ENCODE measurements around the gene OR8D1. TPM values are rescaled to one million over a fixed set of nuclear protein-coding genes. Genes with fewer than 3 reads are reported as not detected.

Gene OR8D1
- total and polyA plus RNA-seq, 2 of the 8 experiments (the other 6 are each of a cell fraction or from before 2014, with no cell fraction given) = not detected

GRCh38 chr11:124276081-124276480 lies 37.7 kb downstream of the OR8D1 start:
- no peaks in the 10 kb centered on the region for H3K23me2 ChIP-seq (ENCODE audit: low read depth, low read length)
- H3K56ac ChIP-seq (replicated peaks; ENCODE audit: insufficient read length, low read depth, low read length) = no peak overlapping the region
- H3K4me2 ChIP-seq (ENCODE audit: insufficient read depth in 1 of 2, low read depth in 2 of 2, low read length in 2 of 2) = no peak overlapping the region
- H2AFZ ChIP-seq (ENCODE audit: low read length) = no peak overlapping the region
- ChIA-PET POLR2A (ENCODE audit: partially characterized antibody) (no interaction called here), CTCF (ENCODE audit: partially characterized antibody) (interaction anchor here (0.6 to 1.4 kb wide), 4 partner anchors 50 to 204 kb away, joined by 3 to 4 read pairs (median 4); no protein-coding TSS in a partner anchor)
- no peaks in the 10 kb centered on the region for H3K79me2 ChIP-seq (ENCODE audit: control insufficient read depth in 1 of 2, insufficient read depth in 2 of 2, low read length in 2 of 2)
- no peak for FAIRE-seq
- no peaks in the 10 kb centered on the region for H3K79me1 ChIP-seq (ENCODE audit: low read depth, low read length)
- H3K9ac ChIP-seq (replicated peaks in 1 of 4; ENCODE audit: extremely low read depth in 1 of 4, low read depth in 3 of 4, low read length in 3 of 4) = no peak overlapping the region
- no peak overlapping the region for H3K4ac ChIP-seq (replicated peaks; ENCODE audit: insufficient read length, low read depth, low read length)
- H3K4me3 ChIP-seq (ENCODE audit: extremely low read depth in 1 of 4, insufficient read depth in 2 of 4, low read depth in 3 of 4, low read length in 4 of 4) = no peak overlapping the region
- no peaks in the 10 kb centered on the region for H3K9me3 ChIP-seq (ENCODE audit: insufficient read depth in 2 of 2, low read depth in 1 of 2, low read length in 1 of 2)
- no peak overlapping the region for H2BK12ac ChIP-seq (ENCODE audit: low read depth, low read length)
- H3K27me3 ChIP-seq (replicated peaks in 1 of 4; ENCODE audit: control insufficient read depth in 3 of 4, extremely low read depth in 1 of 4, insufficient read depth in 3 of 4, low read length in 3 of 4) = no peaks in the 10 kb centered on the region
- H4K5ac ChIP-seq (ENCODE audit: insufficient read length, low read depth, low read length) = no peak overlapping the region
- H2BK5ac ChIP-seq (ENCODE audit: low read depth, low read length) = no peak overlapping the region
- no peak overlapping the region for H3K23ac ChIP-seq (ENCODE audit: insufficient read length)
- H4K8ac ChIP-seq (ENCODE audit: extremely low read depth, insufficient read depth, low read length) = no peak overlapping the region
- H3K4me1 ChIP-seq (replicated peaks in 1 of 4; ENCODE audit: control insufficient read depth in 3 of 4, insufficient read depth in 4 of 4, low read length in 3 of 4) = peaks cover 0 to 3% (median 0%) of the 10 kb centered on the region in 4 experiments; a peak in 1 of 7 replicates
- no peak overlapping the region for H2BK120ac ChIP-seq (replicated peaks; ENCODE audit: low read depth, low read length)
- H3K14ac ChIP-seq (ENCODE audit: insufficient read length) = no peak overlapping the region
- H2AK5ac ChIP-seq (ENCODE audit: low read depth, low read length) = no peak overlapping the region
- no peak for DNase-seq (ENCODE audit: low read depth in 1 of 2, low spot score in 2 of 2)
- H3K18ac ChIP-seq (ENCODE audit: extremely low read depth, low read length) = no peak overlapping the region
- no peak overlapping the region for H2BK15ac ChIP-seq (ENCODE audit: low read length)
- no peak overlapping the region for H2BK20ac ChIP-seq (ENCODE audit: low read length)
- TF ChIP-seq ZNF274 (IDR thresholded peaks at IDR 0.05; ENCODE audit: borderline replicate concordance, extremely low read depth, low read length) = no peak
- H4K20me1 ChIP-seq (replicated peaks in 1 of 2; ENCODE audit: control insufficient read depth in 1 of 2, insufficient read depth in 2 of 2, low read length in 2 of 2) = no peaks in the 10 kb centered on the region
- WGBS, 2 experiments (ENCODE audit: extremely low coverage in 1 of 2, insufficient coverage in 1 of 2, insufficient read length in 1 of 2, insufficient replicate concordance in 2 of 2, low coverage in 1 of 2, low lambda C conversion rate in 2 of 2, missing lambda C conversion rate in 1 of 2) = 100% methylated on average over 1 of the region's 1 CpG; no CpG with 5 or more reads in 1 of the 2 experiments
- H3K27ac ChIP-seq (ENCODE audit: low read depth, low read length) = no peak overlapping the region
- no peaks in the 10 kb centered on the region for H3K36me3 ChIP-seq (ENCODE audit: control insufficient read depth in 2 of 4, insufficient read depth in 4 of 4, low read length in 3 of 4)
- H4K91ac ChIP-seq (replicated peaks; ENCODE audit: insufficient read length, low read length) = no peak overlapping the region
